K562 (cell line): ENCODE results near the gene CNOT6. TPM values are rescaled to one million over a fixed set of nuclear protein-coding genes. Genes with fewer than 3 reads are reported as not detected.

ENCODE experiments used
- ATAC-seq: fragments of 200-7000 bp; cut with Tn5 transposase; 3 replicates; pipeline ENCODE4 v1.9.1; 2020; ENCODE audit warnings: moderate library complexity
- BruUV-seq: library from RNA; stranded (reverse); fragments of 400-500 nt; replicated peaks from 2 replicates; lab custom pipeline; 2021; lab: Mats Ljungman, UMichigan
- CTCF ChIA-PET: fragments of 300-600 bp; formaldehyde crosslinking; extraction: SDS; loops from one replicate; lab custom pipeline; 2021; ENCODE audit warnings: low intra/inter-chr PET ratio; lab: Yijun Ruan, JAX
- POLR2A ChIA-PET: fragments of 300-600, 350-650 bp; sonication (Branson Sonifier 250); formaldehyde crosslinking; extraction: SDS; loops from one replicate; lab custom pipeline; 2021; ENCODE audit warnings: antibody characterized with exemption, inconsistent platforms; lab: Yijun Ruan, JAX
- DNase-seq, 4 experiments: peaks; one replicate each; pipeline versions ENCODE4 v3.0.0 to v3.0.0-alpha.2; 2011 to 2018; ENCODE audit warnings: low spot score in 3 of 4, mixed read lengths in 3 of 4; ENCODE audit errors: extremely low read depth in 1 of 4
- FAIRE-seq: peaks from 2 replicates; lab custom pipeline; 2011; peaks lifted over from hg19 to GRCh38; lab: Jason Lieb, UNC
- H2AFZ ChIP-seq: 2 replicates; pipeline ENCODE4 v1.6.0; 2011; ENCODE audit warnings: low read depth, low read length, control low read depth, inconsistent platforms
- H3K27ac ChIP-seq: fragments of 200-600 bp; 3 replicates; pipeline ENCODE4 v1.8.0; 2011; ENCODE audit warnings: low read depth, mild to moderate bottlenecking, control low read depth, inconsistent platforms, low read length, moderate library complexity, mixed read lengths; ENCODE audit errors: extremely low read depth
- H3K27me3 ChIP-seq, 2 experiments: fragments of 300-600 bp in 1 of 2; 2 replicates in 1 of 2; 3 replicates in 1 of 2; pipeline versions ENCODE4 v1.6.0 to v1.8.0; 2011; ENCODE audit warnings: inconsistent platforms in 2 of 2, low read length in 2 of 2, mild to moderate bottlenecking in 1 of 2, mixed read lengths in 1 of 2, moderate library complexity in 1 of 2; ENCODE audit not compliant: control insufficient read depth in 2 of 2, insufficient read depth in 2 of 2
- H3K36me3 ChIP-seq: fragments of 300-600 bp; 3 replicates; pipeline ENCODE4 v1.8.0; 2011; ENCODE audit warnings: mild to moderate bottlenecking, low read length, inconsistent platforms; ENCODE audit not compliant: control insufficient read depth, insufficient read depth
- H3K4me1 ChIP-seq, 2 experiments: fragments of 200-600 bp in 1 of 2; replicated peaks in 1 of 2; 2 replicates in 1 of 2; 3 replicates in 1 of 2; pipeline versions ENCODE4 v1.5.1 to v1.8.0; 2011; ENCODE audit warnings: inconsistent platforms in 2 of 2, low read length in 2 of 2, mild to moderate bottlenecking in 1 of 2, mixed read lengths in 1 of 2, moderate library complexity in 1 of 2; ENCODE audit not compliant: control insufficient read depth in 2 of 2, insufficient read depth in 2 of 2
- H3K4me2 ChIP-seq: 2 replicates; pipeline ENCODE4 v1.6.1; 2011; ENCODE audit warnings: low read length, control low read depth, inconsistent platforms, mixed read lengths; ENCODE audit not compliant: insufficient read depth
- H3K4me3 ChIP-seq: fragments of 200-600 bp; sonication (generic), shearing (Covaris generic); 2 replicates; pipeline ENCODE4 v1.5.1; 2016; ENCODE audit warnings: control low read depth, inconsistent platforms
- H3K79me2 ChIP-seq: fragments of 200-600 bp; 3 replicates; pipeline ENCODE4 v1.8.0; 2011; ENCODE audit warnings: low read length, inconsistent platforms; ENCODE audit not compliant: control insufficient read depth, insufficient read depth
- H3K9ac ChIP-seq, 2 experiments: 2 replicates each; pipeline versions ENCODE4 v1.6.0 to v1.6.1; 2011; ENCODE audit warnings: low read depth in 2 of 2, low read length in 2 of 2, control low read depth in 1 of 2, inconsistent platforms in 1 of 2, mild to moderate bottlenecking in 1 of 2, mixed read lengths in 1 of 2; ENCODE audit not compliant: insufficient read depth in 1 of 2
- H3K9me1 ChIP-seq: one replicate; pipeline ENCODE4 v1.6.0; 2011; ENCODE audit warnings: inconsistent platforms, mild to moderate bottlenecking, low read length, moderate library complexity; ENCODE audit not compliant: control insufficient read depth, insufficient read depth
- H3K9me3 ChIP-seq: replicated peaks from 2 replicates; pipeline ENCODE4 v1.5.1; 2011; ENCODE audit warnings: low read depth, low read length, inconsistent platforms; ENCODE audit not compliant: control insufficient read depth, insufficient read depth
- H4K20me1 ChIP-seq: replicated peaks from 2 replicates; pipeline ENCODE4 v1.6.1; 2011; ENCODE audit warnings: low read length, inconsistent platforms, mixed read lengths; ENCODE audit not compliant: control insufficient read depth, insufficient read depth
- BCL6 ChIP-seq: fragments of 250-450 bp; sonication (Bioruptor Pico); IDR thresholded peaks from 2 replicates; pipeline ENCODE4 v1.4.0; 2020
- DIDO1 ChIP-seq: fragments of 450-650 bp; IDR thresholded peaks from 2 replicates; pipeline ENCODE4 v1.6.1; 2016; ENCODE audit warnings: low read depth, missing biosample characterization, missing genetic modification characterization
- ETV1 ChIP-seq: fragments of 450-650 bp; conservative IDR thresholded peaks from 2 replicates; pipeline ENCODE4 v1.6.1; 2016; ENCODE audit warnings: missing genetic modification characterization, control low read depth, low read depth, missing compliant biosample characterization
- FOXP1 ChIP-seq: sonication (generic); formaldehyde crosslinking; IDR thresholded peaks from 2 replicates; pipeline ENCODE4 v1.8.0; 2022; ENCODE audit warnings: mild to moderate bottlenecking, missing genetic modification reagents
- GATAD2A ChIP-seq: fragments of 450-650 bp; IDR thresholded peaks from 2 replicates; pipeline ENCODE4 v1.6.1; 2017
- LARP7 ChIP-seq: fragments of 450-650 bp; IDR thresholded peaks from 2 replicates; pipeline ENCODE4 v1.6.1; 2016
- NCOA4 ChIP-seq: fragments of 450-650 bp; IDR thresholded peaks from 2 replicates; pipeline ENCODE4 v1.6.1; 2018; ENCODE audit warnings: mild to moderate bottlenecking; ENCODE audit not compliant: partially characterized antibody
- NKRF ChIP-seq: fragments of 450-650 bp; IDR thresholded peaks from 2 replicates; pipeline ENCODE4 v1.6.1; 2016; ENCODE audit warnings: borderline replicate concordance
- PML ChIP-seq: IDR thresholded peaks from 2 replicates; pipeline ENCODE4 v1.6.1; 2012; ENCODE audit warnings: low read length, inconsistent platforms
- RBM14 ChIP-seq: fragments of 200-400 bp; formaldehyde crosslinking; IDR thresholded peaks from 2 replicates; pipeline ENCODE4 v1.6.1; 2018; ENCODE audit warnings: low read depth, mild to moderate bottlenecking, low read length, moderate library complexity, borderline replicate concordance; ENCODE audit not compliant: insufficient read depth
- RBM15 ChIP-seq: fragments of 200-400 bp; formaldehyde crosslinking; IDR thresholded peaks from 2 replicates; pipeline ENCODE4 v1.6.1; 2018; ENCODE audit warnings: mild to moderate bottlenecking, low read length, moderate library complexity; ENCODE audit not compliant: insufficient read depth
- STAG1 ChIP-seq: sonication (generic); formaldehyde crosslinking; IDR thresholded peaks from 2 replicates; pipeline ENCODE4 v1.5.0; 2020; ENCODE audit warnings: missing genetic modification reagents, borderline replicate concordance
- STAT5B ChIP-seq: fragments of 250-450 bp; sonication (Bioruptor Pico); IDR thresholded peaks from 2 replicates; pipeline ENCODE4 v1.8.0; 2021; ENCODE audit warnings: mild to moderate bottlenecking, inconsistent platforms
- TFAP4 ChIP-seq: sonication (generic); formaldehyde crosslinking; IDR thresholded peaks from 2 replicates; pipeline ENCODE4 v1.8.0; 2022; ENCODE audit warnings: missing genetic modification reagents, mild to moderate bottlenecking, moderate library complexity, borderline replicate concordance
- ZNF511 ChIP-seq: sonication (generic); formaldehyde crosslinking; IDR thresholded peaks from 2 replicates; pipeline ENCODE4 v1.8.0; 2022; ENCODE audit warnings: mild to moderate bottlenecking, missing genetic modification reagents
- ZNF717 ChIP-seq: fragments of 250-450 bp; sonication (Bioruptor Pico); IDR thresholded peaks from 2 replicates; pipeline ENCODE4 v1.5.0; 2021
- WGBS: fragments of 100-300 bp; shearing (Covaris generic); methylation state at CpG from one replicate; pipeline ENCODE4 v1.1.6; 2016; ENCODE audit warnings: low coverage, mixed read lengths; ENCODE audit not compliant: insufficient coverage; ENCODE audit errors: missing lambda C conversion rate; 5-methylcytosine and 5-hydroxymethylcytosine counted together
- in situ Hi-C: fragments of 300-500 bp; cut with MboI; formaldehyde crosslinking; loops from 4 replicates; pipeline ENCODE4 v1.15.0; 2018; ENCODE audit warnings: inconsistent platforms, mixed read lengths
- intact Hi-C: fragments of 100-400 bp; cut with micrococcal nuclease; formaldehyde crosslinking; loops from 2 replicates; pipeline ENCODE4 v1.14.2; 2022
- polyA plus RNA-seq, 8 experiments: library from polyadenylated mRNA; depleted of rRNA in 4 of 8; stranded (reverse) in 5 of 8; unstranded in 3 of 8; fragments of >200 nt; fragmentation: Nextera tagmentation in 2 of 8; fragmentation: Illumina TruSeq in 1 of 8; extraction: Ambion mirVana in 2 of 8; extraction: Trizol in 1 of 8; gene quantifications; 2 replicates each; pipeline versions ENCODE4 v1.2.1 to v1.2.3, GENCODE V29; 2011 to 2014; ENCODE audit warnings: inconsistent platforms in 1 of 8, missing spikeins in 1 of 8
- total RNA-seq, 7 experiments: library from RNA; depleted of rRNA in 6 of 7; stranded (reverse); fragments of >200 nt in 6 of 7; fragmentation: Illumina TruSeq in 2 of 7; extraction: Trizol in 2 of 7; gene quantifications; 2 replicates each; pipeline versions ENCODE4 v1.2.1 to v1.2.3, GENCODE V29; 2011 to 2021; ENCODE audit warnings: low replicate concordance in 1 of 7
- TF ChIP-seq, protein P1 (sequence below): fragments of 450-650 bp; IDR thresholded peaks from one replicate; pipeline ENCODE4 v1.6.1; 2018; ENCODE audit warnings: mild to moderate bottlenecking, moderate library complexity; ENCODE audit not compliant: partially characterized antibody
- TF ChIP-seq, protein P2 (sequence below): fragments of 250-450 bp; sonication (Bioruptor Pico); IDR thresholded peaks from 2 replicates; pipeline ENCODE4 v1.6.1; 2021; ENCODE audit warnings: mild to moderate bottlenecking

The CNOT6 gene
- total and polyA plus RNA-seq, 9 of the 15 experiments (the other 6 are each of a cell fraction or from before 2014, with no cell fraction given) = 4.9 to 32.4 (median 14.0) TPM

- H3K27me3 ChIP-seq = peaks cover 0 to 7% of the 10 kb centered on the region in 2 experiments; a peak in 2 of 5 replicates
- ChIA-PET CTCF (no interaction called here), POLR2A (interaction anchor here (0.6 to 1.0 kb wide), 2 partner anchors 31 to 497 kb away, joined by 3 read pairs; no protein-coding TSS in a partner anchor)
- H3K36me3 ChIP-seq = no peaks in the 10 kb centered on the region
- H3K4me1 ChIP-seq = peaks cover 0 to 46% of the 10 kb centered on the region in 2 experiments; a peak in 4 of 5 replicates
- in situ Hi-C loops (no loop called here), intact Hi-C loops (loop anchor here (10.0 kb wide), 2 partner anchors 48 to 398 kb away; partner anchors contain the start of gene RASGEF1C)
- no peaks in the 10 kb centered on the region for H3K9me3 ChIP-seq
- H3K27ac ChIP-seq = no peak overlapping the region
- H3K79me2 ChIP-seq = no peaks in the 10 kb centered on the region
- no peaks in the 10 kb centered on the region for H4K20me1 ChIP-seq
- TF ChIP-seq STAT5B (CRISPR knock-in tag) (no peak), BCL6 (no peak), PML (no peak), NKRF (no peak), ETV1 (no peak), FOXP1 (no peak), NCOA4 (no peak), RBM15 (no peak), DIDO1 (tag) (no peak), STAG1 (CRISPR knock-in tag) (no peak), LARP7 (no peak), ZNF717 (CRISPR knock-in tag) (no peak), GATAD2A (no peak), RBM14 (no peak), TFAP4 (CRISPR knock-in tag) (no peak), ZNF511 (CRISPR knock-in tag) (no peak)
- TF ChIP-seq, protein P1, sequence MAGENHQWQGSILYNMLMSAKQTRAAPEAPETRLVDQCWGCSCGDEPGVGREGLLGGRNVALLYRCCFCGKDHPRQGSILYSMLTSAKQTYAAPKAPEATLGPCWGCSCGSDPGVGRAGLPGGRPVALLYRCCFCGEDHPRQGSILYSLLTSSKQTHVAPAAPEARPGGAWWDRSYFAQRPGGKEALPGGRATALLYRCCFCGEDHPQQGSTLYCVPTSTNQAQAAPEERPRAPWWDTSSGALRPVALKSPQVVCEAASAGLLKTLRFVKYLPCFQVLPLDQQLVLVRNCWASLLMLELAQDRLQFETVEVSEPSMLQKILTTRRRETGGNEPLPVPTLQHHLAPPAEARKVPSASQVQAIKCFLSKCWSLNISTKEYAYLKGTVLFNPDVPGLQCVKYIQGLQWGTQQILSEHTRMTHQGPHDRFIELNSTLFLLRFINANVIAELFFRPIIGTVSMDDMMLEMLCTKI = no peak
- TF ChIP-seq, protein P2, sequence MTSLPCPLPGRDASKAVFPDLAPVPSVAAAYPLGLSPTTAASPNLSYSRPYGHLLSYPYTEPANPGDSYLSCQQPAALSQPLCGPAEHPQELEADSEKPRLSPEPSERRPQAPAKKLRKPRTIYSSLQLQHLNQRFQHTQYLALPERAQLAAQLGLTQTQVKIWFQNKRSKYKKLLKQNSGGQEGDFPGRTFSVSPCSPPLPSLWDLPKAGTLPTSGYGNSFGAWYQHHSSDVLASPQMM = no peak
- no peak overlapping the region for H2AFZ ChIP-seq
- H3K9ac ChIP-seq = peak overlapping the region in 1 of 2 experiments; percentile 17; a peak in 1 of 4 replicates
- BruUV-seq = no TSS peak
- ATAC-seq (no peak), DNase-seq (no peak), FAIRE-seq (no peak)
- no peaks in the 10 kb centered on the region for H3K9me1 ChIP-seq
- 36% methylated on average over 15 of the region's 15 CpGs for WGBS
- no peak overlapping the region for H3K4me2 ChIP-seq
- no peak overlapping the region for H3K4me3 ChIP-seq
Measured at GRCh38 chr5:180602481-180603075, 108.4 kb downstream of the CNOT6 start.
